ENCODE results near the gene PFKFB4.

The PFKFB4 gene

DNA sequence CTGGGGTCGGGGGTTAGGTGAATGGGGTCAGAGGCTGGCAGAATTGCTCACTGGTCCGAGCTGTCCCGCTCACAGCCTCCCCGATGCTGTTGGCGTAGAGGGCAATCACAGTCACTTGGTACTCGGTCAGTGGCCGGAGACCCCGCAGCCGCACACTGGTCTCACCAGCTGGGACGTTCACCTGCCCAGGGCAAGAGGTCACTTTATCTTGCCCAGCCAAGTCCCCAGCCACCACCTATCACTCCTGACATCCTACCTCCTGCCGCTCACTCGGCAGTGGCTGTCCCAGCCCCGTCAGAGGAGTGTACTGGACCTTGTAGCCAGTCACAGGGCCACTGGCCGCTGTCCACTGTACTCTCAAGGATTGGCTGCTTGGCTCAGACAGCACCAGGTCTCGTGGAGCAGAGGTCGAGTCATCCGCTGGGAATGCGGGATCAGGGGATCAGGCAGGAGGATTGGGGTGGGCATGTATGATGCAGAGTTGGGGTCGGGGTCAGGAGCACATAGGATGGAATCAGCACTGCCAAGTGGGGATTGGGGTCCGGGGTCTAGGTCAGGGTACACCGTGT lies 36.0 kb upstream of the PFKFB4 start:
- TF ChIP-seq, protein P1, sequence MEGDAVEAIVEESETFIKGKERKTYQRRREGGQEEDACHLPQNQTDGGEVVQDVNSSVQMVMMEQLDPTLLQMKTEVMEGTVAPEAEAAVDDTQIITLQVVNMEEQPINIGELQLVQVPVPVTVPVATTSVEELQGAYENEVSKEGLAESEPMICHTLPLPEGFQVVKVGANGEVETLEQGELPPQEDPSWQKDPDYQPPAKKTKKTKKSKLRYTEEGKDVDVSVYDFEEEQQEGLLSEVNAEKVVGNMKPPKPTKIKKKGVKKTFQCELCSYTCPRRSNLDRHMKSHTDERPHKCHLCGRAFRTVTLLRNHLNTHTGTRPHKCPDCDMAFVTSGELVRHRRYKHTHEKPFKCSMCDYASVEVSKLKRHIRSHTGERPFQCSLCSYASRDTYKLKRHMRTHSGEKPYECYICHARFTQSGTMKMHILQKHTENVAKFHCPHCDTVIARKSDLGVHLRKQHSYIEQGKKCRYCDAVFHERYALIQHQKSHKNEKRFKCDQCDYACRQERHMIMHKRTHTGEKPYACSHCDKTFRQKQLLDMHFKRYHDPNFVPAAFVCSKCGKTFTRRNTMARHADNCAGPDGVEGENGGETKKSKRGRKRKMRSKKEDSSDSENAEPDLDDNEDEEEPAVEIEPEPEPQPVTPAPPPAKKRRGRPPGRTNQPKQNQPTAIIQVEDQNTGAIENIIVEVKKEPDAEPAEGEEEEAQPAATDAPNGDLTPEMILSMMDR (IDR thresholded peaks at IDR 0.05): no peak

DNA sequence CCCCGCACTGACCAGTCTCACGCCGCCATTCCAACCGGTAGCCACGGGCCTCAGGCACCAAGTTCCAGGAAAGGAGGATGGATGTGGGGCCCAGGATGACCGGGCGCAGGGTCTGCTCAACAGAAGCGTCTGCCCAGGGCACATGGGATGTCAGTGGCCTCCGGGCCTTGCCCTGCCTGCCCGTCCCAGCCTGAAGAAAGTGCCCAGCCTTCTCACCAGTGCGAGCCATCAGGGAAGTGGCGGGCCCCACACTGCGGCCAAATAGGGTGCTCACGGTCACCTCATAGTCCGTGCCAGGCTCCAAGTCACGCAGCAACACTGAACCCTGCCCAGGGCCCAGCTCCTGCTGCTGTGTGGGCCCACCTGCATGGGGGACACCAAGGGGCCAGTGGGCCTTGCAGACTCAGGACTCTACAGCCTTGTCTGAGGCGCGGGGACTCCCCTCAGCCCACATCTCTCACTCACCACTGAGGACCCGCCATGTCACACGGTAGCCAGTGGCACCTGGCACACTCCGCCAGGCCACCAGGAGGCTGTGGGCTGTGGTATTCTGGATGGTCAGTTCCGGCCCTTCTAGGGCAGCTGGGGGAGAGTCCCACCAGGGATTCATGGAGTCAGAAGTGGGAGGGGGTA lies 35.4 kb upstream of the PFKFB4 start:
- TF ChIP-seq, protein P1 (IDR thresholded peaks at IDR 0.05): no peak

DNA sequence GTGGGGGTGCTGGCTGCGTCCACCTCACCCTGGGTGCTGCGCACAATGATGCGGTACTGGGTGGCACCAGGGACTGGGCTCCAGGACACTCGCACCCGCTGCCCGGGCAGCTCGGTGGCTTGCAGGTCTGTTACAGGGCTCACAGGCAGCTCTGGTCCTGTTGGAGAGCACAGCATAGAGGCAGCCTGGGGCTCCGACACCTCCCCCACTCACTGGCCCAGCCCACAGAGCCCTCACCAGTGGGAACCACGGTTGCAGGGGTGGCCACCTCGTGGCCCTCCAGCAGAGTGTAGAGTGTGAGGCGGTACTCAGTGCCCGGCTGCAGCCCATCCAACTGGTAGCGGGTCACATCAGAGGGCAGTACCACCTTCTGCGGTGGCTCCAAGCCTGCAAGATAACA lies 34.8 kb upstream of the PFKFB4 start:
- TF ChIP-seq, protein P1 (IDR thresholded peaks at IDR 0.05): no peak

DNA sequence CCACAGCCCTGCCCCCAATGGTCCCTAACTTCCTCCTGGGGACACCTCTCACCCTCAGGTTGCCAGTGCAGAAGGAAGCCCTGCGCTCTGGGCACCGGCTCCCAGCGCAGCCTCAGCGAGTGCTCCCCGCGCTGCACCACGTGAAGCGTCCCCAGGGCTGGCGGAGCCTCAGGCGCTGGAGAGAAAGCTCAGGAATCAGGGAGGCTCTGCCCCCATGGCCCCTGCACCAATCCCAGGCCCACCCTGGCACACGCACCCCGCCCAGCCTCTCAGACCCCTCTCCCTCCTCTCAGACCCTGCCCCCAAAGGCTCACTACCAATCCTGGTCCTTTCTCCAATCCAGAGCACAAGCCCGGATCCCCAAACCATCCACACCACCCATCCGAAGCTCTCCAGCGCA lies 31.6 kb upstream of the PFKFB4 start:
- TF ChIP-seq, protein P1 (IDR thresholded peaks at IDR 0.05): no peak

GRCh38 chr3:48587686-48588085 lies 31.1 kb upstream of the PFKFB4 start:
- TF ChIP-seq, protein P1 (IDR thresholded peaks at IDR 0.05): no peak

DNA sequence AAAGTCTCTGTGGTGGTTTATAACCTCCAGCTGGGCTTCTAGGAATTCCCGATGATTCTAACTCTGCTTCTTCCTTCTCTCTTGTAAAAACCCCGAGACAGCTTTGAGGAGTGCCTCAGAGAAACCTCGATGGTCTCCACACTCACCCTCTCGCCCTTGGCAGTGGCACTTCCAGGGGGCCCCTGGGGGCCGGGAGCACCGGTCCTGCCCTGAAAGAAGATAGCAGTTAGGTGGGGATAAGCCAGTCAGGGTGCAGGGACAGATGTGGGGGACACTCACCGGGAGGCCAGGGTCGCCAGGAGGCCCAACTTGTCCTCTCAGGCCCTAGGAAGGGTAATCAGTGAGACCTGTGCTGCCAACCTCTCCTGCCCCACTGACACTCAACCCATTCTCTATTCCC lies 28.8 kb upstream of the PFKFB4 start:
- TF ChIP-seq, protein P1 (IDR thresholded peaks at IDR 0.05): no peak

DNA sequence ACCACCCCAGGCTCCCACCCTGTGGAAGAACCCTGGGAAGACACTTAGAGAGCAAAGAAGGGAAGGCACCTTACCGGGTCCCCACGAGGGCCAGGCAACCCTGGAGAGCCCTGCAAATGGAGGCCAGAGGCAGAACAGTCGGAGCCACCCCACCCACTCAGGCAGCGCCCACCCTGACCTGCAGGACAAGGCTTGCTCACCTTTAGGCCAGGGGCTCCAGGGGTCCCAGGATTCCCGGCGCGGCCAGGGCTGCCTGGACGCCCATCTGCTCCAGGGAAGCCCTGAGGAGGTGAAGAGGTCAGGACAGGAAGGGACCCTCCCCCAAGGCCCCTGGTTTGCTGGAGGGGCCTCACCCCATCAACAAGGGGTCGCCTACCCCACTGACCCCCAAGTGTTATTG lies 28.2 kb upstream of the PFKFB4 start:
- TF ChIP-seq, protein P1 (IDR thresholded peaks at IDR 0.05): no peak
